Measurements from ENCODE around the gene CDR2.

DNA sequence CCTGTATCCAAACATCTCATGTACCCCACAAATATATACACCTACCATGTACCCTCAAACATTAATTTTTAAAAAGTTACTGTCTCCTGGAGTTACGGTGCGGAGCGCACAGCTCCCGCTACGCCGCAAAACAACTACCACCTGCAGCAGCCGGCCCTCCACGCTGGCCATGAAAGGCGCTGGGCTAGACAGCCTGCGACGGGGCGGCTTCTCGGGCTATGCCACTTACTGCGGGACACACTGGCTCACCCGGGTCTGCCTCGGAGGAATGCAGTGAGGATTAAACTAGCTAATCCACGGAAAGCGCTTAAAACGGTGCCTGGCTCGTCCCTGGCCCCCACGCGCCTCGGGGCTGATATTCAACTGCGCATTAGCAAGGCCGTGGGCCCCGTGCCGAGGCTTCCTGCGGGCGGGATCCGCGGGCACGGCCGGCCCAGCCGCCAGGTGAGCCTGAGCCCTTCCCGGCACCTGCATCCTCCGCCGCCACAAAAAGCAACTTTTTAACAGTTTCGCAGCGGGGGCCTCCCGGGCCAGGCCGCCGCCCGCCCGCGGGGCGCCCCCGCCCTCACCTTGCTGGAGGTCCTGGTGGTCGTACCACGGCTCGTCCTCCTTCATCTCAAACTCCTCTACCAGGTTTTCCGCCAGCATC, 633 bp downstream of the CDR2 start:
- TF ChIP-seq POLR2A (IDR thresholded peaks at IDR 0.05; ENCODE audit: low read depth, low read length) (no peak), TAF1 (IDR thresholded peaks at IDR 0.05; ENCODE audit: borderline replicate concordance, low read depth, low read length) (no peak)

Measured in GM12892 (cell line).